GM23338 (cell line): ENCODE measurements around the gene PPP6R3. TPM values are rescaled to one million over a fixed set of nuclear protein-coding genes. Genes with fewer than 3 reads are reported as not detected.

ENCODE experiments used
- ATAC-seq: fragments of 200-7000 bp; cut with Tn5 transposase; 3 replicates; pipeline ENCODE4 v1.9.1; 2020
- DNase-seq: peaks from one replicate; pipeline ENCODE4 v3.0.0-alpha.2; 2015; ENCODE audit warnings: low spot score
- H2AFZ ChIP-seq: fragments of 200-600 bp; sonication (generic); 2 replicates; pipeline ENCODE4 v1.8.0; 2016; ENCODE audit warnings: antibody characterized with exemption, mild to moderate bottlenecking, moderate library complexity
- H3F3A ChIP-seq: fragments of 200-600 bp; sonication (generic); replicated peaks from 2 replicates; pipeline ENCODE4 v1.8.0; 2017; ENCODE audit warnings: antibody characterized with exemption, mixed run types, low read depth
- H3K27ac ChIP-seq: fragments of 200-600 bp; sonication (generic); 2 replicates; pipeline ENCODE4 v1.6.1; 2016; ENCODE audit warnings: low read depth
- H3K27me3 ChIP-seq: fragments of 200-600 bp; sonication (generic); 2 replicates; pipeline ENCODE4 v1.8.0; 2016; ENCODE audit warnings: mild to moderate bottlenecking, mixed run types, moderate library complexity; ENCODE audit not compliant: insufficient read depth
- H3K36me3 ChIP-seq: fragments of 200-600 bp; sonication (generic); 2 replicates; pipeline ENCODE4 v1.8.0; 2016; ENCODE audit warnings: mild to moderate bottlenecking; ENCODE audit not compliant: insufficient read depth
- H3K4me1 ChIP-seq: fragments of 200-600 bp; sonication (generic); 2 replicates; pipeline ENCODE4 v1.8.0; 2016; ENCODE audit warnings: mild to moderate bottlenecking, moderate library complexity; ENCODE audit not compliant: insufficient read depth
- H3K4me2 ChIP-seq: fragments of 200-600 bp; sonication (generic); 2 replicates; pipeline ENCODE4 v1.7.1; 2017; ENCODE audit warnings: mixed run types
- H3K4me3 ChIP-seq: fragments of 200-600 bp; sonication (generic); 2 replicates; pipeline ENCODE4 v1.6.1; 2016; ENCODE audit warnings: mixed run types
- H3K79me2 ChIP-seq: fragments of 200-600 bp; sonication (generic); replicated peaks from 2 replicates; pipeline ENCODE4 v1.8.0; 2017; ENCODE audit warnings: mild to moderate bottlenecking; ENCODE audit not compliant: insufficient read depth
- H3K9me2 ChIP-seq: fragments of 200-600 bp; sonication (generic); 2 replicates; pipeline ENCODE4 v1.8.0; 2017; ENCODE audit not compliant: insufficient read depth
- H4K20me1 ChIP-seq: fragments of 200-600 bp; sonication (generic); replicated peaks from 2 replicates; pipeline ENCODE4 v1.8.0; 2017; ENCODE audit warnings: mild to moderate bottlenecking; ENCODE audit not compliant: insufficient read depth
- H3K27ac Mint-ChIP-seq: 2 replicates; pipeline ENCODE4 v1.8.0; 2020; ENCODE audit warnings: inconsistent platforms, mild to moderate bottlenecking, moderate library complexity, mixed read lengths
- H3K27me3 Mint-ChIP-seq: 3 replicates; pipeline ENCODE4 v1.8.0; 2022; ENCODE audit warnings: low read depth, mild to moderate bottlenecking, moderate library complexity, mixed read lengths, inconsistent platforms; ENCODE audit not compliant: insufficient read depth, poor library complexity
- H3K36me3 Mint-ChIP-seq: 3 replicates; pipeline ENCODE4 v1.8.0; 2021; ENCODE audit warnings: low read depth, mild to moderate bottlenecking, inconsistent platforms, moderate library complexity, mixed read lengths
- H3K4me1 Mint-ChIP-seq: 3 replicates; pipeline ENCODE4 v1.8.0; 2020; ENCODE audit warnings: mild to moderate bottlenecking, inconsistent platforms, mixed read lengths
- H3K4me3 Mint-ChIP-seq: 3 replicates; pipeline ENCODE4 v1.8.0; 2021; ENCODE audit warnings: moderate library complexity, mild to moderate bottlenecking, inconsistent platforms, mixed read lengths
- H3K9me3 Mint-ChIP-seq: 3 replicates; pipeline ENCODE4 v1.8.0; 2020; ENCODE audit warnings: moderate library complexity, mild to moderate bottlenecking, inconsistent platforms, mixed read lengths
- CREB1 ChIP-seq: fragments of 250-450 bp; sonication (Bioruptor Pico); IDR thresholded peaks from 2 replicates; pipeline ENCODE4 v1.5.0; 2020; ENCODE audit warnings: low read depth, mild to moderate bottlenecking, moderate library complexity
- JUNB ChIP-seq: IDR thresholded peaks from one replicate; pipeline ENCODE4 v1.6.1; 2016; ENCODE audit warnings: antibody characterized with exemption; ENCODE audit not compliant: unreplicated experiment
- REST ChIP-seq: IDR thresholded peaks from one replicate; pipeline ENCODE4 v1.6.1; 2018; ENCODE audit warnings: antibody characterized with exemption; ENCODE audit not compliant: unreplicated experiment
- STAT1 ChIP-seq: IDR thresholded peaks from one replicate; pipeline ENCODE4 v1.6.1; 2016; ENCODE audit warnings: antibody characterized with exemption; ENCODE audit not compliant: unreplicated experiment
- ZNF331 ChIP-seq: fragments of 250-450 bp; sonication (Bioruptor Pico); IDR thresholded peaks from 2 replicates; pipeline ENCODE4 v1.5.0; 2020; ENCODE audit warnings: low read depth, mild to moderate bottlenecking, moderate library complexity
- ZNF462 ChIP-seq: fragments of 250-450 bp; sonication (Bioruptor Pico); IDR thresholded peaks from 2 replicates; pipeline ENCODE4 v1.5.0; 2020; ENCODE audit warnings: mild to moderate bottlenecking, moderate library complexity
- polyA plus RNA-seq: library from polyadenylated mRNA; unstranded; fragments of >200 nt; fragmentation: Nextera tagmentation; extraction: Ambion mirVana; gene quantifications from 2 replicates; pipeline ENCODE4 v1.2.1, GENCODE V29; 2016
- total RNA-seq: library from RNA; depleted of rRNA; stranded (reverse); fragments of >200 nt; shearing (Covaris generic); gene quantifications from 2 replicates; pipeline ENCODE4 v1.2.3, GENCODE V29; 2014

PPP6R3 gene
- total and polyA plus RNA-seq, 2 experiments from 2014 or later, result 170 to 268 TPM

- Histone ChIP-seq H3K9me2 (no peaks in the 10 kb centered on the region), H3K4me1 (peaks cover 51% of the 10 kb centered on the region), H3K4me2 (peak overlapping the region; percentile 29; the same call in 1 of the 2 replicates), H2AFZ (no peak overlapping the region), H3F3A (peaks cover 10% of the 10 kb centered on the region; the same call in 1 of the 2 replicates), H3K36me3 (peaks cover 4% of the 10 kb centered on the region; the same call in 1 of the 2 replicates), H3K4me3 (no peak overlapping the region), H4K20me1 (peaks cover 86% of the 10 kb centered on the region), H3K27ac (no peak overlapping the region), H3K27me3 (no peaks in the 10 kb centered on the region), H3K79me2 (peaks cover 100% of the 10 kb centered on the region)
- H3K9me3 Mint-ChIP-seq, result peaks cover 5% of the 10 kb centered on the region; the same call in 2 of the 3 replicates
- TF ChIP-seq REST (no peak), JUNB (no peak), ZNF462 (CRISPR knock-in tag) (no peak), CREB1 (CRISPR knock-in tag) (no peak), STAT1 (no peak), ZNF331 (no peak)
- DNase-seq (no peak), ATAC-seq (no peak)
- peaks cover 63% of the 10 kb centered on the region for H3K4me1 Mint-ChIP-seq
- no peak overlapping the region for H3K4me3 Mint-ChIP-seq
- peaks cover 36% of the 10 kb centered on the region for H3K36me3 Mint-ChIP-seq
- no peak overlapping the region for H3K27ac Mint-ChIP-seq
- peaks cover 9% of the 10 kb centered on the region for H3K27me3 Mint-ChIP-seq
Observed at GRCh38 chr11:68469122-68469521, 8.6 kb downstream of the PPP6R3 start.
